H1 (cell line): ENCODE results near the gene NTN1. TPM values are rescaled to one million over a fixed set of nuclear protein-coding genes. Genes with fewer than 3 reads are reported as not detected.

Experiments used
- HDAC2 ChIP-seq, 2 experiments: fragments of 300-600 bp in 1 of 2; sonication (generic) in 1 of 2; IDR thresholded peaks; 2 replicates each; pipeline ENCODE4 v1.6.1; 2011 to 2012; ENCODE audit warnings: low read depth in 2 of 2, low read length in 2 of 2, mild to moderate bottlenecking in 2 of 2, moderate library complexity in 2 of 2, borderline replicate concordance in 1 of 2, inconsistent platforms in 1 of 2
- KDM1A ChIP-seq: fragments of 200-600, 300-600 bp; sonication (generic); IDR thresholded peaks from 2 replicates; pipeline ENCODE4 v1.7.1; 2016; ENCODE audit warnings: mild to moderate bottlenecking, low read length, borderline replicate concordance
- NRF1 ChIP-seq: IDR thresholded peaks from 2 replicates; pipeline ENCODE4 v1.6.1; 2011; ENCODE audit warnings: mild to moderate bottlenecking, low read depth, low read length, improper control_type of control experiment
- POLR2AphosphoS5 ChIP-seq: IDR thresholded peaks from 2 replicates; pipeline ENCODE4 v1.6.1; 2011; ENCODE audit warnings: low read depth, low read length
- TAF7 ChIP-seq: optimal IDR thresholded peaks from 2 replicates; pipeline ENCODE3; 2011; ENCODE audit warnings: low read depth, mild to moderate bottlenecking, inconsistent platforms, low read length, moderate library complexity, borderline replicate concordance
- TBP ChIP-seq: IDR thresholded peaks from 2 replicates; pipeline ENCODE4 v1.6.1; 2011; ENCODE audit warnings: low read depth, low read length, improper control_type of control experiment
- polyA plus RNA-seq, 7 experiments: library from polyadenylated mRNA; depleted of rRNA in 3 of 7; stranded (reverse) in 5 of 7; unstranded in 2 of 7; fragments of >200 nt in 5 of 7; fragments of 200-250 nt in 2 of 7; gene quantifications; 1 replicate in 5 of 7; 2 replicates in 1 of 7; 4 replicates in 1 of 7; pipeline versions ENCODE4 v1.2.1 to v1.2.3, GENCODE V29; 2011 to 2013; ENCODE audit warnings: missing spikeins in 2 of 7, mixed read lengths in 2 of 7
- total RNA-seq: library from RNA; stranded (reverse); fragmentation: NEBNext Ultra II Directional; extraction: Animal tissue kit (Norgen Biotek cat#: 25700); gene quantifications from 2 replicates; pipeline ENCODE4 v1.2.1, GENCODE V29; 2021
- TF ChIP-seq, protein P1 (sequence below): fragments of 300-600 bp; sonication (generic); IDR thresholded peaks from 2 replicates; pipeline ENCODE4 v1.7.1; 2012; ENCODE audit warnings: low read length, moderate library complexity, mild to moderate bottlenecking, inconsistent platforms; ENCODE audit not compliant: insufficient replicate concordance
- TF ChIP-seq, protein P2 (sequence below): IDR thresholded peaks from 2 replicates; pipeline ENCODE4 v1.6.1; 2012; ENCODE audit warnings: inconsistent platforms
- TF ChIP-seq, protein P3 (sequence below): IDR thresholded peaks from 2 replicates; pipeline ENCODE4 v1.6.1; 2012; ENCODE audit warnings: inconsistent platforms

NTN1 gene
- total and polyA plus RNA-seq, 2 of the 8 experiments (the other 6 are each of a cell fraction or from before 2014, with no cell fraction given): 2.0 to 2.3 TPM

DNA sequence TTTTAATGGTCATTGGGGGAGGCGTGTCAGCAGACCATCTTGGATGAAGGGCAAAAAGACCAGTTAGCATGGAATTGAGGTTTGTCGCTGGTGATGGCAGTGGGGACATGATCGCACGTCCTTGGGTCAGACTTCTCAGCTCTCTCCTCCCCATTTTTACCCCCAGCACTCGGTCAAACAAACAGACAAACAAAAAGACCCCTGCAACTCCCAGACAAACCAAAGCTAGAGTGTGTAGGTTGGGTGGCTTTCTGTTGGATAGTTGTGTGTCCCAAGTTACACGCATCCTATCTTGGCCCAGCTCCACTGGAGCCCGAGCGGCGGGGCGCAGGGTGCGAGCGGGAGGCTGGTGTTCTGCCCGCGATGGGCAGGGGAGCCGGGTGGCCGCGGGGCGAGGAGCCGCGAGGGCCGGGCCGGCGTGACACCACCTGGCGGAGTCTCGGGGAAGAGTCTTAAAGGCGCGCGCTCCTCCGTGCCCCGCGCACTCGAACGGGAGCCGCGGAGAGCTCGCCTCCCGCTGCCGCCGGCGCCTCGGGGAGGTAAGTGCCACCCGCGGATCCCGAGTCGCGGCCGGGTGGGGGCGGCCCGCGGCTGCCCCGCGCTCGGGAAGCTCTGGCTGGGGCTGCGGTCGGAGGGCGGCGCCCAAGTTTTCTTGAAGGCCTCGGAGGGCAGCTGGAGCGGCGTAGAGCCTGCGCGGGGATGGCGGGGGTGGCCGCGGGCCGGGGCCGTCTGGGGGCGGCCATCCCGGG, 18.5 kb upstream of the NTN1 start (continued):
- TF ChIP-seq, protein P1, sequence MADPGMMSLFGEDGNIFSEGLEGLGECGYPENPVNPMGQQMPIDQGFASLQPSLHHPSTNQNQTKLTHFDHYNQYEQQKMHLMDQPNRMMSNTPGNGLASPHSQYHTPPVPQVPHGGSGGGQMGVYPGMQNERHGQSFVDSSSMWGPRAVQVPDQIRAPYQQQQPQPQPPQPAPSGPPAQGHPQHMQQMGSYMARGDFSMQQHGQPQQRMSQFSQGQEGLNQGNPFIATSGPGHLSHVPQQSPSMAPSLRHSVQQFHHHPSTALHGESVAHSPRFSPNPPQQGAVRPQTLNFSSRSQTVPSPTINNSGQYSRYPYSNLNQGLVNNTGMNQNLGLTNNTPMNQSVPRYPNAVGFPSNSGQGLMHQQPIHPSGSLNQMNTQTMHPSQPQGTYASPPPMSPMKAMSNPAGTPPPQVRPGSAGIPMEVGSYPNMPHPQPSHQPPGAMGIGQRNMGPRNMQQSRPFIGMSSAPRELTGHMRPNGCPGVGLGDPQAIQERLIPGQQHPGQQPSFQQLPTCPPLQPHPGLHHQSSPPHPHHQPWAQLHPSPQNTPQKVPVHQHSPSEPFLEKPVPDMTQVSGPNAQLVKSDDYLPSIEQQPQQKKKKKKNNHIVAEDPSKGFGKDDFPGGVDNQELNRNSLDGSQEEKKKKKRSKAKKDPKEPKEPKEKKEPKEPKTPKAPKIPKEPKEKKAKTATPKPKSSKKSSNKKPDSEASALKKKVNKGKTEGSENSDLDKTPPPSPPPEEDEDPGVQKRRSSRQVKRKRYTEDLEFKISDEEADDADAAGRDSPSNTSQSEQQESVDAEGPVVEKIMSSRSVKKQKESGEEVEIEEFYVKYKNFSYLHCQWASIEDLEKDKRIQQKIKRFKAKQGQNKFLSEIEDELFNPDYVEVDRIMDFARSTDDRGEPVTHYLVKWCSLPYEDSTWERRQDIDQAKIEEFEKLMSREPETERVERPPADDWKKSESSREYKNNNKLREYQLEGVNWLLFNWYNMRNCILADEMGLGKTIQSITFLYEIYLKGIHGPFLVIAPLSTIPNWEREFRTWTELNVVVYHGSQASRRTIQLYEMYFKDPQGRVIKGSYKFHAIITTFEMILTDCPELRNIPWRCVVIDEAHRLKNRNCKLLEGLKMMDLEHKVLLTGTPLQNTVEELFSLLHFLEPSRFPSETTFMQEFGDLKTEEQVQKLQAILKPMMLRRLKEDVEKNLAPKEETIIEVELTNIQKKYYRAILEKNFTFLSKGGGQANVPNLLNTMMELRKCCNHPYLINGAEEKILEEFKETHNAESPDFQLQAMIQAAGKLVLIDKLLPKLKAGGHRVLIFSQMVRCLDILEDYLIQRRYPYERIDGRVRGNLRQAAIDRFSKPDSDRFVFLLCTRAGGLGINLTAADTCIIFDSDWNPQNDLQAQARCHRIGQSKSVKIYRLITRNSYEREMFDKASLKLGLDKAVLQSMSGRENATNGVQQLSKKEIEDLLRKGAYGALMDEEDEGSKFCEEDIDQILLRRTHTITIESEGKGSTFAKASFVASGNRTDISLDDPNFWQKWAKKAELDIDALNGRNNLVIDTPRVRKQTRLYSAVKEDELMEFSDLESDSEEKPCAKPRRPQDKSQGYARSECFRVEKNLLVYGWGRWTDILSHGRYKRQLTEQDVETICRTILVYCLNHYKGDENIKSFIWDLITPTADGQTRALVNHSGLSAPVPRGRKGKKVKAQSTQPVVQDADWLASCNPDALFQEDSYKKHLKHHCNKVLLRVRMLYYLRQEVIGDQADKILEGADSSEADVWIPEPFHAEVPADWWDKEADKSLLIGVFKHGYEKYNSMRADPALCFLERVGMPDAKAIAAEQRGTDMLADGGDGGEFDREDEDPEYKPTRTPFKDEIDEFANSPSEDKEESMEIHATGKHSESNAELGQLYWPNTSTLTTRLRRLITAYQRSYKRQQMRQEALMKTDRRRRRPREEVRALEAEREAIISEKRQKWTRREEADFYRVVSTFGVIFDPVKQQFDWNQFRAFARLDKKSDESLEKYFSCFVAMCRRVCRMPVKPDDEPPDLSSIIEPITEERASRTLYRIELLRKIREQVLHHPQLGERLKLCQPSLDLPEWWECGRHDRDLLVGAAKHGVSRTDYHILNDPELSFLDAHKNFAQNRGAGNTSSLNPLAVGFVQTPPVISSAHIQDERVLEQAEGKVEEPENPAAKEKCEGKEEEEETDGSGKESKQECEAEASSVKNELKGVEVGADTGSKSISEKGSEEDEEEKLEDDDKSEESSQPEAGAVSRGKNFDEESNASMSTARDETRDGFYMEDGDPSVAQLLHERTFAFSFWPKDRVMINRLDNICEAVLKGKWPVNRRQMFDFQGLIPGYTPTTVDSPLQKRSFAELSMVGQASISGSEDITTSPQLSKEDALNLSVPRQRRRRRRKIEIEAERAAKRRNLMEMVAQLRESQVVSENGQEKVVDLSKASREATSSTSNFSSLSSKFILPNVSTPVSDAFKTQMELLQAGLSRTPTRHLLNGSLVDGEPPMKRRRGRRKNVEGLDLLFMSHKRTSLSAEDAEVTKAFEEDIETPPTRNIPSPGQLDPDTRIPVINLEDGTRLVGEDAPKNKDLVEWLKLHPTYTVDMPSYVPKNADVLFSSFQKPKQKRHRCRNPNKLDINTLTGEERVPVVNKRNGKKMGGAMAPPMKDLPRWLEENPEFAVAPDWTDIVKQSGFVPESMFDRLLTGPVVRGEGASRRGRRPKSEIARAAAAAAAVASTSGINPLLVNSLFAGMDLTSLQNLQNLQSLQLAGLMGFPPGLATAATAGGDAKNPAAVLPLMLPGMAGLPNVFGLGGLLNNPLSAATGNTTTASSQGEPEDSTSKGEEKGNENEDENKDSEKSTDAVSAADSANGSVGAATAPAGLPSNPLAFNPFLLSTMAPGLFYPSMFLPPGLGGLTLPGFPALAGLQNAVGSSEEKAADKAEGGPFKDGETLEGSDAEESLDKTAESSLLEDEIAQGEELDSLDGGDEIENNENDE: no peak
- TF ChIP-seq TBP: no peak
- no peak for TF ChIP-seq TAF7
- TF ChIP-seq, protein P2, sequence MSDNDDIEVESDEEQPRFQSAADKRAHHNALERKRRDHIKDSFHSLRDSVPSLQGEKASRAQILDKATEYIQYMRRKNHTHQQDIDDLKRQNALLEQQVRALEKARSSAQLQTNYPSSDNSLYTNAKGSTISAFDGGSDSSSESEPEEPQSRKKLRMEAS: no peak
- TF ChIP-seq HDAC2 (IDR thresholded peaks at IDR 0.05; ENCODE audit: borderline replicate concordance in 1 of 2, low read depth in 2 of 2, low read length in 2 of 2): no peak
- TF ChIP-seq, protein P3, sequence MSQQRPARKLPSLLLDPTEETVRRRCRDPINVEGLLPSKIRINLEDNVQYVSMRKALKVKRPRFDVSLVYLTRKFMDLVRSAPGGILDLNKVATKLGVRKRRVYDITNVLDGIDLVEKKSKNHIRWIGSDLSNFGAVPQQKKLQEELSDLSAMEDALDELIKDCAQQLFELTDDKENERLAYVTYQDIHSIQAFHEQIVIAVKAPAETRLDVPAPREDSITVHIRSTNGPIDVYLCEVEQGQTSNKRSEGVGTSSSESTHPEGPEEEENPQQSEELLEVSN: no peak
- no peak for TF ChIP-seq KDM1A
- no peak for TF ChIP-seq POLR2AphosphoS5
- no peak for TF ChIP-seq NRF1
